HG03103 (cell line): Measurements from ENCODE around the gene ZNF117.
"Not testable (repeated sequence)": the region's sequence is repeated elsewhere in the genome, so short reads cannot be mapped to it uniquely, and the experiment has no call there.

Experiments used
- ATAC-seq: cut with Tn5 transposase; IDR thresholded peaks from one replicate; pipeline ENCODE4 v1.9.1; 2021; ENCODE audit warnings: low read depth; ENCODE audit not compliant: unreplicated experiment

Gene ZNF117

DNA sequence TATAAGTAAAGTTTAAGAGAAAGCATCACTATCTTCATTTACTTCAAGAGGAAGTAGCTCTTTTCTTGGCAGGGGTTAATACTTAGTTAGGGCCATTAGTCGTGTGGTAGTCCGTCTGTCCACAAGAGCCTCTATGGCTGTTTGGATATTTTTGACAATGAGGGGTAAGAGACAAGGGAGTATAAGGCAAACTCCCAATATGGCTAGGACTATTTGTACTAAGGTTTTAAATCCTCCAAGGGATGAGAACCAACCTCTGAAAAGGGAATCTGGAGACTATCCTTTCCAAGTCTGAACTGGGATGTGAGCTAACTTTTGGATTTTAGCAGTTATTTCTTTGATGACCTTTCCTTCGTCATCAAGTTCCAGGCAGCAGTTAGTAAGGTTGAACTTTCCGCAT, at the start of gene ZNF117:
Gene ZNF117 (minus strand): TSS at position 101 of the 400 bp plus-strand sequence.
- ATAC-seq = no peak

DNA sequence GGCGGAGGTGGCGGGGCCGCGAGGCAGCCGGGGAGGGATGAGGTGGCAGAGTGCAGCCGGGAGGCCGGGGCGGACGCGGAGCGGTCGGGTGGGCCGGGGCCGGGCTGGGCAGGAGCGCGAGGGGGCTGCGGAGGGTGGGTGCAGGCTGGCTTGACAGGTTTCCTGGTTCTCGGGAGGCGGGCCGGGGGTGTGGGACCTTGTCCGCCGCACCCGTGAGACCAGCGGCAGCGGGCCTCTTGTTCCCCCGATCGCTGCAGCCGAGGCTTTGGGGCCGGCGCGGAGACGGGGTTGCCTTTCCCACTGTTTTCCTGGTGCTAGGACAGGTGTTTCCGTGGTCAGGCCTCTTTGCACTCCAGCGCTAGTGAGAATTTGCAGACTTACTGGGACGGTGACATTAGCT, 47.9 kb upstream of the ZNF117 start:
- ATAC-seq = peak; percentile 11

DNA sequence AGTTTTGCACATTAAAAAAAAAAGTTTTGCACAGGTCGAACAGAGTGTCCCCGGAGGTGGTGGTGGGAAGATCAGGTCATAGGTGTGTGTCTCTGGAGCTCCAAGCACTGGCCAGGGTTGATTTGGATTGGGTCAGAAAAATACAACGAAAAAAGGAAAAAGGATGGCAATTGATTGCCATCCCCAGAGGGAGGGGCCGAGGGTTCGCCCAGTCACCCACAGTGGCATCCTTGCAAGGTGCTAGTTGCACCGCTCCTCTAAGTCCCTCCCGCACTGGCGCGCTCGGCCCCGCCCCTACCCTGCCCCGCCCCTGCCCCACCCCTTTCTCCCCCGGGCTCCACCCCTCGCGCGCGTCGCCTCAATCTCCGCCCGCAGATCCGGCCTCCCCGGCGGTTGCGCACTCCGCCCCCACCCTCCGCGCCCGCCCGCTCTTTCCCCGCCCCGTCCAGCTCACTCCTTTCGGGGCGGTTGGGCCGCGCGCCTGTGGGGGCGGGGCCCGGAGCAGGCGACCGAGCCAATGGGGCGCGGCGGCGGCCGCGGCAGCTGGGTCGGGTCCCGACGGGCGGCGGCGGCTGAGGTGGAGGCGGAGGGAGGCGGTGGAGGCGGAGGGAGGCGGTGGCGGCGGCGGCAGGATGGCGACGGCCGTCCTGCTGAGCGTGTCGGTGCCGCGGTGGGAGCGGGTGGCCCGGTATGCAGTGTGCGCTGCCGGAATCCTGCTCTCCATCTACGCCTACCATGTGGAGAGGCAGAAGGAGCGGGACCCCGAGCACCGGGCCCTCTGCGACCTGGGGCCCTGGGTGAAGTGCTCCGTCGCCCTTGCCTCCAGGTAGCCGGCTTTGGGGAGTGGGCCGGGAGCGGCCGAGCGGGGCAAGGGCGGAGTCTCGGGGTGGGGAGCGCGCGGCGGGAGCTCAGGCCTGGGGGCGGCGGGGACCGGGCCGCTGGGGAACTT, 47.2 kb upstream of the ZNF117 start:
- peak; percentile 70 for ATAC-seq

DNA sequence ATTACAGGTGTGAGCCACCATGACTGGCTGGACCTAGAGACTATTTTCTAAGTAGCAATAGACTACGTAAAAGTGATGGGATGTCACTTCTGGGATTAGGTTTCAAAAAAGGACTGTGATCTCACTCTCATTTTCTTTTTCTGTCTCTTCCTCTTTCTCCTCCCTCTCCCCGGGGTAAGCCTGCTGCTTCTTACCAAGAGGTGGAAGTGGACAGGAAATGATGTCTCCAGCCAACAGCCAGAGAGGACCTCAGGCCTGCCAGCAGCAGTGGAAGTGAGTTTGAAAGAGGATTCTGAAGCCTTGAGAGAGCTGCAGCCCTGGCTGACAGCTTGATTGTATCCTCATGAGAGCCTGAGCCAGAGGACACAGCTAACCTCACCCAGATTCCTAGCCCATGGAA, 45.7 kb upstream of the ZNF117 start:
- not testable (repeated sequence) for ATAC-seq

DNA sequence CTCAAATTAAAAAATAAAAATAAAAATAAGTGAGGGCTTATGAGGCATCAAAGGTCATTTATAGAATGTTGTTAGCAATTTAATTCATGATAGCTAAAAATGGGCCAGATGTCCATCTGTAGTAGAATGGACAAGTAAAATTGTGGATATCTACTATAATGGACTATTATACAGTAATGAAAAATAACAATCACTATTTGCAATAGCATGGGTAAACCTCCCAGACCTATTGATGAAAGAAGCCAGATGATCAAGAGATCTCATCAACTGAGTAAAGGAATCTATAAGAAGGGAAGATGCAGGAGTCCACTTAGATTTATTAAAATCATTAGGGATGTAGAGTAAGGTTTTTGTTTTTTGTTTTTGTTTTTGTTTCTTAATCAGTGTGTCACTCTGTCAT, 44.6 kb upstream of the ZNF117 start:
- ATAC-seq = not testable (repeated sequence)

DNA sequence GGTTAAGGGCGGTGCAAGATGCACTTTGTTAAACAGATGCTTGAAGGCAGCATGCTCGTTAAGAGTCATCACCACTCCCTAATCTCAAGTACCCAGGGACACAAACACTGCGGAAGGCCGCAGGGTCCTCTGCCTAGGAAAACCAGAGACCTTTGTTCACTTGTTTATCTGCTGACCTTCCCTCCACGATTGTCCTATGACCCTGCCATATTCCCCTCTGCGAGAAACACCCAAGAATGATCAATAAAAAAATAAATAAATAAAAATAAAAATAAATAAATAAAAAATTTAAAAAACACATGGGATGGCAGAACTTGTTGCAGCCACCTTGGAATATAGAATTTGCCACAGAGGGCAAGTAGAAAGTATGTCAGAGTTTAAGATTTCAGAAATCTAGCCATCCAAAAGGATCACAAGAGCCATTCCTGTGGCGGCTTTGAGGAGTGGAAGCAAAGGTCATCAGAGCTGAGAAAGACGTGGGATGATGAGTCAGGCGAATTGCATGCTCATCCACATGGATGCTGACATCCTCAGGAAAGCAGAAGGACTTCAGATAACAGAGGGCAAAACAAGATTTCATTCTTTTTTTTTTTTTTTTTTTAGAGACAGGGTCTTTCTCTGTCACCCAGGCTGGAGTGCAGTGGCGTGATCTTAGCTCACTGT, 43.4 kb upstream of the ZNF117 start:
- ATAC-seq = not testable (repeated sequence)

DNA sequence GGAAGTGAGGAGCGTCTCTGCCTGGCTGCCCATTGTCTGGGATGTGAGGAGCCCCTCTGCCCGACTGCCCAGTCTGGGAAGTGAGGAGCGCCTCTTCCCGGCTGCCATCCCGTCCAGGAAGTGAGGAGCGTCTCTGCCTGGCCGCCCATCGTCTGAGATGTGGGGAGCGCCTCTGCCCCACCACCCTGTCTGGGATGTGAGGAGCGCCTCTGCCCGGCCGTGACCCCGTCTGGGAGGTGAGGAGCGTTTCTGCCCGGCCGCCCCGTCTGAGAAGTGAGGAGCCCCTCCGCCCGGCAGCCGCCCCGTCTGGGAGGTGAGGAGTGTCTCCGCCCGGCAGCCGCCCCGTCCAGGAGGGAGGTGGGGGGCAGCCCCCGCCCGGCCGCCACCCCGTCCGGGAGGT, 42.6 kb upstream of the ZNF117 start:
- ATAC-seq = not testable (repeated sequence)

DNA sequence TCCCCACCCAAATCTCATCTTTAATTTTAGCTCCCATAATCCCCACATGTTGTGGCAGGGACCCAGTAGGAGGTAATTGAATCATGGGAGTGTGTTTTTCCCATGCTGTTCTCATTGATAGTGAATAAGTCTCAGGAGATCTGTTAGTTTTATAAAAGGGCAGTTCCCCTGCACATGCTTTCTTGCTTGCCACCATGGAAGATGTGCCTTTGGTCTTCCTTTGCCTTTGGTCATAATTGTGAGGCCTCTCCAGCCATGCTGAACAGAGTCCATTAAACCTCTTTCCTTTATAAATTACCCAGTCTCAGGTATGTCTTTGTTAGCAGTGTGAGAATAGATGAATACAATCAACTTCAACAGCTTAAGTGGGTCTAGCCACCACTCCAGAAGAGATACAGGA, 34.2 kb upstream of the ZNF117 start:
- ATAC-seq = not testable (repeated sequence)

DNA sequence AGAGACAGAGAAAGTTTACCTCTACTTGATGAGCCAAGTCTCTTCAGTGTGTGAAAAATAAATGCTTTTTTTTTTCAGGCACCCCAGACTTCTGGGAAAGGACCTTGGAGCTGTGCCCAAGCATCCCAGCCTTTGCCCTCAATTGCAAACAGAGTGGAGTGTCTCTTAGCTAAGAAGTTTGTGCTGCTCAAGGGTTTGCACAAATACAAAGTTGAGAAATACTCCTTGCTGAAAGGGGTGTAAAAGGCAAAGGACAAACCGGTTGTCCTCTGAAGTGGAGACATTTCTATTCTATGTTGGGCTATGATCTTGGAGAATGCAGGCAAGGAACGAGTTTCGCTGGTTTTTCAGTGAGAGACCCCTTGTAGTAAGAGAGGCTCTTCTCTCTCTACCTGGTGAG, 30.1 kb upstream of the ZNF117 start:
- not testable (repeated sequence) for ATAC-seq

DNA sequence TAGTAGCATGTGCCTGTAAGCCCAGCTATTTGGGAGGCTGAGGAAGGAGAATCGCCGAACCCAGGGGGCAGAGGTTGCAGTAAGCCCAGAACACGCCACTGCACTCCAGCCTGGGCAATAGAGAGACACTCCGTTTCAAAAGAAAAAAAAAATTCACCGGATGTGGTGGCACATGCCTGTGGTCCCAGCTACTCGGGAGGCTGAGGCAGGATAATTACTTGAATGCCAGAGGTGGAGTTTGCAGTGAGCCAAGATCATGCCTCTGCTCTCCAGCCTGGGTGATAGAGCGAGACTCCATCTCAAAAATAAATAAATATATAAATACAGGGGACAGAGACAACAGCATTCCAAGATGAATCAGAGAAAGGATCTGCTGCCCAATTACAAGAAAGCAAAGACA, 19.0 kb upstream of the ZNF117 start:
- ATAC-seq = not testable (repeated sequence)

DNA sequence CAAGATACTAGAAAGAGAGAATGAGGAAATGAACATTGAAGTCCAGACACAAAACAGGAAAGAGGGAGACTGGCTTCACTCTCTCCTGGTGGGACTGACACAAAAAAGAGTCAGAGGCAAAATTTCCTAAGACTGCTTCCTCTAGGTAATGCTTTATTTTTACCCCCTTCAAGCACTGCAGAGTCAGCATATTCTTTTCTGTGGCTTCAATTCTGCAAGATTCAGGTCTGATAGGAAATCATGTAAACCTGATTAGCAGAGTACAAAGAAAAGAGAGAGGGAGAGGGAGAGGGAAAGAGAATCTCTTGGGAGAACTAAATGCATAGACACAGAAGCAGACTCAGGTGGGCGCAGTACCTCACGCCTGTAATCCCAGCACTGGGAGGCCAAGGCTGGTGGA, 18.6 kb upstream of the ZNF117 start:
- not testable (repeated sequence) for ATAC-seq

DNA sequence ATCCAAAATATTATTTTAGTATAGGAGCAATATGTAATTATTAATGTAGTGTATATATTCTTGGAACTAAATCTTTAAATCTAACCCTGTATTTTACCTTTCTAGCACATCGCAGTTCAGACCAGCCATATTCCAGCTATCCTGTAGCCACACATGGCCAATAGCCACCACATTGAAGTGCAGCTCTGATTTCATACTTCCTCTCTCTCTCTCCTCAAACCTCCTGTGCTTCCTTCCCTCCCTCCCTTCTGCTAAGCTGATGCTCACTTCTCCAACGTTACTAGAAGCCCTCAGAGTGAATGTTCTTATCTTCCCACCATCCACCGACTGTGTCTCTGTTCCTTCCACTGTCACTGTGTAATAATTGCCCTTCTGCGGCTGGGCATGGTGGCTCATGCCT, 16.2 kb upstream of the ZNF117 start:
- not testable (repeated sequence) for ATAC-seq

DNA sequence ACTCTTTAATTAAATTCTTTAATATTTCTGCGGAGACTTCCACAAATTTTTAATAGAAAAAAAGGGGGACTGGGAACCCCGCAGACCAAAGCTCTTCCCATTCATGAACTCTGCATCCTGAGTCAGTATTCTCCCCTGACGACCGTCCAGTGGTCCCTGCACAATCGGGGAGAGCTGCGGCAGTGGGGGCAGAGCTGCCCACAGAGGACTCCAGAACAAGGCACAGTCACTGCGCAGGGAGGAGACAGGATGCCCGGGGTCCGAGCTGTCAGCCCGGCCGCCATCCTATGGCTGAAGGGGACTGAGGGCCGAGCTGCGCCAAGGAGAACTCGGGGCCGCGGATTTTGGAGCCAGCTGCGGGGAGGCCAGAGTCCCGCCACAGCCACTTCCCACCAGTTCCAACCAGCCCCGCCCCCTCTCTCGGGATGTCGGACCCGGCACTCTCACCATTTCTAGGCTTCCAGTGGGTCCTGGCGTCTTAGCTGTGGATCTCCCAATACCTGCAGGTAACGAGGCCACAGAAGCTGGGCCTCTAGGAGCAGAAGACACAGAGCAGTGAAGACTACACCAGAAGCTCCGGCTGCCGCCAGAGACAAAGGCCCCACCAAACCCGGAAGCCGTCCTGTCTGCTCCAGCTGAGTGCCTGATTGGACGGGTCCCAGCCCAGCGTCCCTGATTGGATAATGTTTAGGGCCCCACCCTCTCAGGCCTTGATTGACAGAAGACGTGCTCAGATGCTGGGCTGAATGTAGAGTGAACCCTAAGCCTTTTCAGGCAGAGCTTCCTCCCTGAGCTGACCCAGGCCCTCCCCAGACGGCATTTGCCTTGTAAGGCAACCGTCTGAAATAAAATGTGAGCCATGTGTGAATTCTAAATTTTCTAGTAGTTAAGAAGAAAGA, 15.5 kb upstream of the ZNF117 start, which contains the start of gene ERV3-1:
Gene ERV3-1 (minus strand): TSS at position 594 of the 899 bp plus-strand sequence. CDS start 13,661 bp downstream, outside the sequence.
- peak; percentile 100 for ATAC-seq

DNA sequence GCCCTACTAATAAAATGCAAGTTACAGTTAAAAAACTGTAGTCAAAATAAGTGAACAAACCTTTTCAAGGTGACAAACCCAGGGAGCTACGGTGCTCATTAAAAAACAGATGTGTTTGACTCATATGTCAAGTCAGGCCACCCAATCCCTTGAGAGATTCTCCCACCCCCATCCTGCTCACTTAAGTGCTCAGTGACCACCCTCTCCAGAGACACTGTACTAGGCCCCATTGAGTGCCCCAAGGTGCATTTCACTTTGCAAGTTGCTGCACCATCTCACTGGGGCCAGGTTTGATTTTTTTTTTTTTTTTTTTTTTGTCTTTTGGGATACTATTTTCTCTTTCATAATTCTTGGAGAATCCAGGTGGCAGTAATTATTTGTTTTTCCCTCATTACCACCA, 13.7 kb upstream of the ZNF117 start:
- no peak for ATAC-seq

DNA sequence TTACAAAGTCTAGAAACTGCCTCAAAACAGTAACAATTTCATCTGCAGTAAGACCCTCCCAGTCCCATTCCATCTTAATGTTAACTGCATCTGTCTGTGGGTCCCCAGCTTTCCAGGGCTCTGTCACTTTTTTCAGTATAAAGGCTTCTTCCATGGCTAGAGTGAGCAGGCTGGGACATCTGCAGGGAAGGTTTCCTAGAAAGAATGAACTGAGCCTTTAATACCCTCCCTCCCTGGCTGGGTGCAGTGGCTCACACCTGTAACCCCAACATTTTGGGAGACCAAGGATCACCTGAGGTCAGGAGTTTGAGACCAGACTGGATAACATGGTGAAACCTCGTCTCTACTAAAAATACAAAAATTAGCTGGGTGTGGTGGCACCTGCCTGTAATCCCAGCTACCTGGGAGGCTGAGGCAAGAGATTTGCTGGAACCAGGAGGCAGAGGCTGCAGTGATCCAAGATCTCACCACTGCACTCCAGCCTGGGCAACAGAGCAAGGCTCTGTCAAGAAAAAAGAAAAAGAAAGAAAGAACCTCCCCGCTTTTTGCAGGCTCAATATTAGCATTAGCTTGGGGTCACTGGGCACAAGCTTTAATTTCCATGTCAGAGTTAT, 12.2 kb upstream of the ZNF117 start:
- no peak for ATAC-seq

DNA sequence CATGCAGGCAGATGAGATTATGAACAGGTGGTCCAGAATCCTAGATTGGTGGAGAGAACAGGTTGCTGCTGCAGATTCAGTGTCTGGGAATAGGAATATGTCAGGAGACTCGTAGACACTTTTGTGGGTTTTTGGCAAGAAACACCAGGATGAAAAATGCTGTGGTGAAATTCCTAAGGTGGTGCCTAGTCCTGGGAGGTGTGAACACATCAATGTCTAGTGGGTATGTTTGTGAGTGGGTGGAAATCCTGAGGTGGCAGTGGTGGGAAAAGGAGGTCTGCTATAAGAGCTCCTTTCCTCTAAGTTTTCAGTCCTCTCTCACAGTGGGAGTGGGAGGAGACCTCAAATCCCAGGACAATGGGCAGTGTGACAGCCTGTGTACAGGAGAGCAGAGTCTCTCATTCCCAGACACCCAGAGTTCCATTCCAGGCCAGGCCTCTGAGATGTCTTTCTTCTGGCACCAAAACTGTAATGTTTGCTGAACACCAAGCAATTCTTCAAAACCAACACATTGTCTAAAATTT, 10.5 kb upstream of the ZNF117 start:
- no peak for ATAC-seq

DNA sequence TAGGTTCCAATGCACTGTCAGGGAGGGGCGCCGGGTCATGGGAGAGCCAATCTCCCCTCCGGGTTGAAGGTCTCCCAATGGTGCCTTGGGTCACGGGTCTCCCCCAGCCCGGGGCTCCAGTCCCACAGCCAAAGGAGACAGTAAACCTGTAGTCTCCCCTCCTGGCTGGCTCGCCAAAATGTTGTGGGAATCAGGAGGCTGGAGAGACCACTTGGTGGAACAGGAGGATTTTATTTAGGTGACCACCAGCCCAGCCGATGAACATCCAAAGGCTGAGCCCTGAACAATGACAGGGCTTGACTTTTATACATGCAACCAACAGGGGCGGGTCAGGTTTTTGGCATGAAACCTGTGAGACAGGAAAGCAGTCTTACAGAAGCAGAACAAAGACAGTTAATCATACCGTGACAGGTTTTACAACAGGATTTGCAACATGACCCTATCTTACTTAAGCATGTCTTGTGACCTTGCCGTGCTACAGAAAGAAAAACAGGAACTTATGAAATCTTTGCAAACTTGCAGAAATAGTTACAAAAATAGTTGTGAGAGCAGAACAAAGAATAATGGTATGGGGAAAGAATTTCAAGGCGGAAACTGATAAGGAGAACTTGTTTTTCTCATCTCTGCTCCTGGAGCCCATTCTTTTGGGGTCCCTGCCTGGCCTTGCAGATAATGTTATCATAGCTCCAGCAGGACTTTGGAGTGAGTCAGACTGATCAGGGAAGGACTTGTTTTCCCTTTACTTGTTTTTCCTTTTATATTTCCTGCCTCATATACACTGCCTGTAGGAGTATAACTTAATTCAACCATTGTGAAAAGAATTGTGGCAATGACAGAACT, 8.5 kb upstream of the ZNF117 start:
- ATAC-seq = peak; percentile 67

DNA sequence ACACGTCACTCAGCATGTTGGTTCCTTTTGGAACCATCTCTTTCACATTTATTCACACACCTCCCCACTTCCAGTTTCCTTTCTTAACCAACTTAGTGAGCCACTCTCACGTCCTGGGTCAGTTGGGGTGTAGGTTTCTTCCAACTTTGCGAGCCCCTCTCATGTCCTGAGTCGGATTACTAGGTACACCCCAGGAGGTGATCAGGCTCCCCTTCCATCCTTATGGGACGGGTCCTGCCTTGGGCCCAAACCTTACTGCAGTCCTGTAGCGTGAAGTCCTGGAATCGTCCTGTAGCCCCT, 8.0 kb upstream of the ZNF117 start:
- no peak for ATAC-seq

DNA sequence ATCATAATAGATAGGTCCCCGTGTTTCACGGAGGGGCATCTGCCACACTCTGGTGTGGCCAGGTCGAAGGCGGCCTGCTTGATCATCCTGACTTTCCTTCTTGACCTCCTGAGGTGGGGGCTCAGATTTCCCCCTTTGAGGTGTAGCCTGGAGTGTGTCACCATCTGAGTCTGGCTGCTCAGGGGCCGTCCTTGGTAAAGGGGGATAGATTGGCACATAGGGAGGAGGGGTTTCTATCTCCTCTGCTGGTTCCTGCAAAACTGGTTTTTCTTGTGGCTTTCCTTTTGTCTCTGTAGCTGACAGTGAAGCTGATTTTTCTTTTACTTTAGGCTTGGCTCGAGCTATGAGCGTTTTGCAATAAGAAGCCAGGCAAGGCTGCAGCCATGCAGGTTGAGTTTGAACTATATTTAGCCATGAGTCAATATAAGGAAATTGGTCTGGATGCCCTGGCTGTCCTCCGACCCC, 7.1 kb upstream of the ZNF117 start:
- ATAC-seq = no peak
